HG03108 (cell line): Measurements from ENCODE around the gene GPC6.

Source experiments
- ATAC-seq: cut with Tn5 transposase; IDR thresholded peaks from one replicate; pipeline ENCODE4 v1.9.1; 2021; ENCODE audit warnings: moderate library complexity; ENCODE audit not compliant: unreplicated experiment

The GPC6 gene

GRCh38 chr13:94073007-94073744 is 846.6 kb downstream of the GPC6 start:
- ATAC-seq = no peak

- no peak for ATAC-seq
These were observed 853.3 kb downstream of the GPC6 start for GRCh38 chr13:94079876-94080275.

- ATAC-seq = no peak
These were observed 853.9 kb downstream of the GPC6 start for GRCh38 chr13:94080527-94080926.

GRCh38 chr13:94087100-94087499 is 860.5 kb downstream of the GPC6 start:
- no peak for ATAC-seq

GRCh38 chr13:94088742-94089141 is 862.1 kb downstream of the GPC6 start:
- ATAC-seq = no peak

- no peak for ATAC-seq
These were observed 864.3 kb downstream of the GPC6 start for GRCh38 chr13:94090773-94091480.

GRCh38 chr13:94093652-94094315 is 867.2 kb downstream of the GPC6 start:
- ATAC-seq = no peak

- no peak for ATAC-seq
These were observed 883.2 kb downstream of the GPC6 start for GRCh38 chr13:94109715-94110374.

- no peak for ATAC-seq
These were observed 885.6 kb downstream of the GPC6 start for GRCh38 chr13:94112227-94112626.

GRCh38 chr13:94112731-94113130 is 886.1 kb downstream of the GPC6 start:
- ATAC-seq = no peak

GRCh38 chr13:94113245-94113644 is 886.6 kb downstream of the GPC6 start:
- no peak for ATAC-seq

GRCh38 chr13:94114166-94114565 is 887.6 kb downstream of the GPC6 start:
- no peak for ATAC-seq

GRCh38 chr13:94115054-94115453 is 888.4 kb downstream of the GPC6 start:
- no peak for ATAC-seq

- no peak for ATAC-seq
These were observed 892.8 kb downstream of the GPC6 start for GRCh38 chr13:94119360-94119936.

GRCh38 chr13:94120878-94121277 is 894.3 kb downstream of the GPC6 start:
- no peak for ATAC-seq

- no peak for ATAC-seq
These were observed 895.1 kb downstream of the GPC6 start for GRCh38 chr13:94121686-94122085.

GRCh38 chr13:94122300-94122915 is 895.8 kb downstream of the GPC6 start:
- no peak for ATAC-seq

GRCh38 chr13:94123557-94123956 is 897.0 kb downstream of the GPC6 start:
- no peak for ATAC-seq

- no peak for ATAC-seq
These were observed 901.8 kb downstream of the GPC6 start for GRCh38 chr13:94128430-94128829.

- no peak for ATAC-seq
These were observed 902.9 kb downstream of the GPC6 start for GRCh38 chr13:94129490-94129894.

GRCh38 chr13:94138831-94139230 is 912.2 kb downstream of the GPC6 start:
- no peak for ATAC-seq
